NCI-H526 treated with DMSO at 0.1 percent for 48 hours (cell line): Measurements from ENCODE around the gene MYBPHL.
"Not testable (repeated sequence)": the region's sequence is repeated elsewhere in the genome, so short reads cannot be mapped to it uniquely, and the experiment has no call there.

Experiments
- DNase-seq: peaks from one replicate; lab custom pipeline; 2025; lab: John Stamatoyannopoulos, UW

The MYBPHL gene

GRCh38 chr1:109307274-109308021 is 637 bp upstream of the MYBPHL start:
- DNase-seq = no peak

GRCh38 chr1:109305991-109306390 is 820 bp downstream of the MYBPHL start:
- not testable (repeated sequence) for DNase-seq

- no peak for DNase-seq
These were observed 2.4 kb downstream of the MYBPHL start for GRCh38 chr1:109304226-109304920.

GRCh38 chr1:109301874-109302273 is 4.9 kb downstream of the MYBPHL start:
- DNase-seq = no peak

GRCh38 chr1:109300650-109301151 is 6.1 kb downstream of the MYBPHL start:
- DNase-seq = no peak

GRCh38 chr1:109299558-109300343 is 7.1 kb downstream of the MYBPHL start:
- no peak for DNase-seq

- no peak for DNase-seq
These were observed 7.9 kb downstream of the MYBPHL start for GRCh38 chr1:109298666-109299557.

- no peak for DNase-seq
These were observed 10.0 kb downstream of the MYBPHL start for GRCh38 chr1:109296782-109297181.

- no peak for DNase-seq
These were observed 10.9 kb downstream of the MYBPHL start for GRCh38 chr1:109295712-109296415.

GRCh38 chr1:109294481-109294880 is 12.3 kb downstream of the MYBPHL start:
- no peak for DNase-seq

- DNase-seq = no peak
These were observed 13.8 kb downstream of the MYBPHL start for GRCh38 chr1:109293026-109293425.

GRCh38 chr1:109292364-109292763 is 14.4 kb downstream of the MYBPHL start:
- no peak for DNase-seq

- DNase-seq = no peak
These were observed 15.8 kb downstream of the MYBPHL start for GRCh38 chr1:109290998-109291397.

GRCh38 chr1:109290137-109290536 is 16.7 kb downstream of the MYBPHL start:
- no peak for DNase-seq

- DNase-seq = not testable (repeated sequence)
These were observed 20.0 kb downstream of the MYBPHL start for GRCh38 chr1:109286762-109287161.

- peak; percentile 40 for DNase-seq
These were observed 22.8 kb downstream of the MYBPHL start for GRCh38 chr1:109283748-109284600.

GRCh38 chr1:109282952-109283747 is 23.7 kb downstream of the MYBPHL start, which contains the start of gene PSRC1:
PSRC1 (minus strand) TSS chr1:109283145.
- peak; percentile 95 for DNase-seq

- no peak for DNase-seq
These were observed 24.3 kb downstream of the MYBPHL start for GRCh38 chr1:109282497-109282951.
